ENCODE data around the gene USHBP1.
A peak's percentile ranks its signal among the peaks of the same experiment; 100 is the strongest.
"Not testable (repeated sequence)": the region's sequence is repeated elsewhere in the genome, so short reads cannot be mapped to it uniquely, and the experiment has no call there.

USHBP1 gene

GRCh38 chr19:17264641-17264979 is at the start of gene USHBP1:
USHBP1 (minus strand) TSS chr19:17264745; CDS start chr19:17264299, 446 bp downstream.
- no peak for DNase-seq

- no peak for DNase-seq
Measured at GRCh38 chr19:17314007-17314593, 49.6 kb upstream of the USHBP1 start.

GRCh38 chr19:17312189-17313113 is 47.9 kb upstream of the USHBP1 start:
- DNase-seq, result no peak

GRCh38 chr19:17311455-17312188 is 47.1 kb upstream of the USHBP1 start:
- no peak for DNase-seq

- no peak for DNase-seq
Measured at GRCh38 chr19:17309965-17310461, 45.5 kb upstream of the USHBP1 start.

- DNase-seq, result peak; percentile 100
Measured at GRCh38 chr19:17309198-17309964, 44.8 kb upstream of the USHBP1 start, which contains the start of gene DDA1. DDA1 (plus strand) TSS chr19:17309563; CDS start chr19:17309655, 92 bp downstream.

- no peak for DNase-seq
Measured at GRCh38 chr19:17307876-17308377, 43.4 kb upstream of the USHBP1 start.

GRCh38 chr19:17306285-17306714 is 41.8 kb upstream of the USHBP1 start:
- DNase-seq, result no peak

GRCh38 chr19:17305517-17306284 is 41.2 kb upstream of the USHBP1 start, which contains the start of gene MRPL34:
MRPL34 (plus strand) TSS chr19:17305872; CDS start chr19:17305893, 21 bp downstream.
- peak; percentile 99 for DNase-seq

GRCh38 chr19:17305216-17305516 is 40.6 kb upstream of the USHBP1 start:
- DNase-seq, result no peak

- DNase-seq, result no peak
Measured at GRCh38 chr19:17304386-17305215, 40.1 kb upstream of the USHBP1 start.

GRCh38 chr19:17303940-17304267 is 39.4 kb upstream of the USHBP1 start:
- DNase-seq, result no peak

- DNase-seq, result peak; percentile 95
Measured at GRCh38 chr19:17303167-17303939, 38.8 kb upstream of the USHBP1 start, which contains the start of gene ABHD8. ABHD8 (minus strand) TSS chr19:17303425; CDS start chr19:17301616, 1,809 bp downstream.

- DNase-seq, result peak; percentile 30
Measured at GRCh38 chr19:17302391-17303166, 38.0 kb upstream of the USHBP1 start.

- no peak for DNase-seq
Measured at GRCh38 chr19:17300992-17301619, 36.6 kb upstream of the USHBP1 start.

GRCh38 chr19:17296976-17297375 is 32.4 kb upstream of the USHBP1 start:
- no peak for DNase-seq

GRCh38 chr19:17296273-17296672 is 31.7 kb upstream of the USHBP1 start:
- no peak for DNase-seq

- not testable (repeated sequence) for DNase-seq
Measured at GRCh38 chr19:17295551-17295950, 31.0 kb upstream of the USHBP1 start.
